Activated naive CD8-positive, alpha-beta T cell (primary cell): ENCODE measurements around the gene CLIC3.

ENCODE experiments used
- H3K27ac Mint-ChIP-seq: one replicate; pipeline ENCODE4 v1.8.0; 2021; ENCODE audit warnings: mixed read lengths
- H3K27me3 Mint-ChIP-seq: one replicate; pipeline ENCODE4 v1.8.0; 2021; ENCODE audit warnings: mixed read lengths
- H3K36me3 Mint-ChIP-seq: one replicate; pipeline ENCODE4 v1.8.0; 2021; ENCODE audit warnings: mixed read lengths
- H3K4me1 Mint-ChIP-seq: one replicate; pipeline ENCODE4 v1.8.0; 2021; ENCODE audit warnings: low read depth, mixed read lengths
- H3K4me3 Mint-ChIP-seq: one replicate; pipeline ENCODE4 v1.8.0; 2021; ENCODE audit warnings: mild to moderate bottlenecking, mixed read lengths
- H3K9me3 Mint-ChIP-seq: one replicate; pipeline ENCODE4 v1.8.0; 2021; ENCODE audit warnings: low read depth, mixed read lengths

Gene CLIC3

DNA sequence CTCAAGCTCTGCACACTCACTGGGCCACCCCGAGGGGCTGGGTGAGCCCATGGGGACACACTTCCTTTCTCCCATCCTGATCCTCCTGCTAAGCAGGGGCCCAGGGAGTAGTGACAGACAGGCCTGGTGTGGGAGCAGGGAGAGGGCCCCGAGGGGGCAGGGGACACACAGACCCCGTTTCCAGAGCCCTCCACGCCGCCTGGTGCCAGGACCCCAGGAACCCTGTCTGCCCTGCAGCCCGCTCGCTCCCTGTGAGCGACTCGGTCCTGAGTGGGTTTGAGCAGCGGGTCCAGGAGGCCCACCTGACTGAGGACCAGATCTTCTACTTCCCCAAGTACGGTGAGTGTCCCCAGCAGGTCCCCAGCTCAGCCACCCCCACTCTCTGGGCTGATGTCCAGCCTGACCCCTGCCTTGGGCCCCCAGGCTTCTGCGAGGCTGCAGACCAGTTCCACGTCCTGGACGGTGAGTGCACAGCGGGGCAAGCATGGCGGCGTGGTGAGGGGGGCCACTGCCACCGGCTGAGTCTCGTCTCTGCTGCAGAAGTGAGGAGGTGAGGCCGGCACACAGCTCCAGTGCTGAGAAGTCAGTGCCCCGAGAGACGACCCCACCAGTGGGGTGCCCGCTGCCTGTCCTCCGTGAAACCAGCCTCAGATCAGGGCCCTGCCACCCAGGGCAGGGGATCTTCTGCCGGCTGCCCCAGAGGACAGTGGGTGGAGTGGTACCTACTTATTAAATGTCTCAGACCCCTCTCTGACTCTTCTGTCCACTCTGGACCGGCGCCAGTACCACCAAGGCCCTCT is 49.9 kb downstream of the CLIC3 start:
- no peaks in the 10 kb centered on the region for H3K36me3 Mint-ChIP-seq
- H3K9me3 Mint-ChIP-seq: no peaks in the 10 kb centered on the region
- H3K4me3 Mint-ChIP-seq: no peak overlapping the region
- no peak overlapping the region for H3K27ac Mint-ChIP-seq
- no peaks in the 10 kb centered on the region for H3K27me3 Mint-ChIP-seq
- H3K4me1 Mint-ChIP-seq: peaks cover 5% of the 10 kb centered on the region

DNA sequence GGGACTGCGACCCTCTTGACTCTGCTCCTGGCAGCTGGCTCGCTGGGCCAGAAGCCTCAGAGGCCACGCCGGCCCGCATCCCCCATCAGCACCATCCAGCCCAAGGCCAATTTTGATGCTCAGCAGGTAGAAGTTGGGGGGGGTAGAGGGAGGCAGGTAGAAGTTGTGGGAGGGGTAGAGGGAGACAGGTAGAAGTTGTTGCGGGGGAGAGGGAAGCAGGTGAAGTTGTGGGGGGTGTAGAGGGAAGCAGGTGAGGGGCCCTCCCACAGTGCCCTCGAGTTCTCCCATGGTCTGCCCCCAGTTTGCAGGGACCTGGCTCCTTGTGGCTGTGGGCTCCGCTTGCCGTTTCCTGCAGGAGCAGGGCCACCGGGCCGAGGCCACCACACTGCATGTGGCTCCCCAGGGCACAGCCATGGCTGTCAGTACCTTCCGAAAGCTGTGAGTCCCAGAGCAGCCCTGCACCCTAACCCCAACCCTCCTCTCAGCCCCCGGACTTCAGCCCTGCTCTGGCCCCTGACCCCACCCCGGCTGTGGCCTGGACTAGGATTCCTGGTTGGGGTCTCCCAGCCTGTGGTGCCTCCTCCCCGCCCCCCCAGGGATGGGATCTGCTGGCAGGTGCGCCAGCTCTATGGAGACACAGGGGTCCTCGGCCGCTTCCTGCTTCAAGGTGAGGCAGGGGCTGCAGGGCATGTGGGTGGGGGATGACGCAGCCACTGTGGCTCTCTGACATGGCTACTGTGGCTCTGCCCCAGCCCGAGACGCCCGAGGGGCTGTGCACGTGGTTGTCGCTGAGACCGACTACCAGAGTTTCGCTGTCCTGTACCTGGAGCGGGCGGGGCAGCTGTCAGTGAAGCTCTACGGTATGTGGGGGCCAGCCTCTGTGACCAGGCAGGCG is 50.8 kb downstream of the CLIC3 start:
- Mint-ChIP-seq H3K4me1 (peaks cover 5% of the 10 kb centered on the region), H3K36me3 (no peaks in the 10 kb centered on the region), H3K9me3 (no peaks in the 10 kb centered on the region), H3K4me3 (no peak overlapping the region), H3K27ac (no peak overlapping the region), H3K27me3 (no peaks in the 10 kb centered on the region)
